ENCODE data around the gene RALGPS1.

Gene RALGPS1

DNA sequence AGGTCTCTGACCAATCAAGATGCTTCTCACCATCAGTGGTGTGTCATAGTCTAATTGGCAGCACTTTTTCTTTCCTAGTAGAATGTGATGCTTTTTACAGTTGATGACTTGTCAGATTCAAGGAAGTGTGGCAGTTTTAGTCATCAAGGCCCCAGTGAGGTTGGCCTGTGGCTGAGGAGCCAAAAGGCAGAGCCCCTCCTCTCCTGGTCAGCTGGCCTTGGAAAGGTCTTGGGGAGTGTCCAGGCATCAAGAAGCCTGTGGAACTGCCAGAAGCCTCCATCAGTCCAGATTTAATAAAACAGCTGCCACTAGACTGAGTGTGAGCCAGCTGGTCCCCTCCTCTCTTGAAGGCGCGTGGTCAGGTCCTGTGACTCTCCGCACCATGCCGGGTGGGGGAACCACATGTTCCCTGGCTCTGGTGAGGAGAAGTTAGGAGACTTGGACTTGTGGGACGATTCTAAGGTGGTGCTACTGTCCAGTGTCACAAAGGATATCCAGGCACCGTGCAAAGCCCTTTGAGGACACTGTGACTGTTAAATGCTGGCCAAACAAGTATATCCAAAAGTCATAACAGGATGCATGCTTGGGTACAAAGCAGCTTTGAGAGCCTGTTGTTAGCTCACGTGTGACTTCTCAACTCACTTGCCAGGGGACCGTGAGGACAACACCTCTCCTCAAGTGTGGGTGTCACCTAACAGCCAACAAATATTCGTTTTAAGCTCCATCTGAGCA is 213.9 kb downstream of the RALGPS1 start:
- no peak for ATAC-seq
- Mint-ChIP-seq H3K27me3 (peaks cover 9% of the 10 kb centered on the region), H3K4me3 (no peak overlapping the region), H3K9me3 (no peaks in the 10 kb centered on the region), H3K36me3 (ENCODE audit: low read depth) (no peaks in the 10 kb centered on the region), H3K4me1 (no peaks in the 10 kb centered on the region), H3K27ac (no peak overlapping the region)
- no peak for DNase-seq

DNA sequence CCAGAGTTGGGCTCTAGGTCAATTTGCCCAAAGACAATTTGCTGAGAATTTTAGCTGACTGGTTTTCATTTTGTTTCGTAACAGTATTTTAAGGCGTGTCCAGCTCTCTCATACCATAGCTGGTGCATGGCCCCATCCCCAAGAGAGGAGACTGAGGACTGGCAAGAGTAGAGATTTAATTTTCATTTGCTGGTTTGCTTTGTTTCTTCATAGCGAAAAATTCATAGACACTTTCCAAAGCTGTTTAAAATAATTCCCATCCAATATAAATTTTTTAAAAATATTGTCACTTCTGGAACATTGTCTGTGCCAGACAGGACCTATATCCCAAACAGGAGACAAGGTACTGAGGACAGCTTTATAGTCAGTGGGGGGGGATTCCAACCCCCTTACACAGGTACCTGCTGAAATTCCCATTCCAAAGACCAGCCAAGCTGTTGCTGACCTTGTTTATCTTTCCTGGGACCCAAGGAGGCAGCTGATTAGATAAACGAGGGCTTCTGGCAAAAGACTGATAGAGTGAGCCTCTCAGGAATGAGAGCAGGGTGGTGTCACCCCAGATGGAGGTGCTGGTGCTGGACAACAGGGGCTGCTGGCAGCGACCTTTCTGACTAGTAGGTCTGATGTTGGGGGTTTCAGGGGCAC is 214.6 kb downstream of the RALGPS1 start:
- Mint-ChIP-seq H3K9me3 (no peaks in the 10 kb centered on the region), H3K27ac (no peak overlapping the region), H3K4me1 (no peaks in the 10 kb centered on the region), H3K4me3 (no peak overlapping the region), H3K36me3 (ENCODE audit: low read depth) (no peaks in the 10 kb centered on the region), H3K27me3 (peaks cover 5% of the 10 kb centered on the region)
- DNase-seq = no peak
- ATAC-seq = no peak

DNA sequence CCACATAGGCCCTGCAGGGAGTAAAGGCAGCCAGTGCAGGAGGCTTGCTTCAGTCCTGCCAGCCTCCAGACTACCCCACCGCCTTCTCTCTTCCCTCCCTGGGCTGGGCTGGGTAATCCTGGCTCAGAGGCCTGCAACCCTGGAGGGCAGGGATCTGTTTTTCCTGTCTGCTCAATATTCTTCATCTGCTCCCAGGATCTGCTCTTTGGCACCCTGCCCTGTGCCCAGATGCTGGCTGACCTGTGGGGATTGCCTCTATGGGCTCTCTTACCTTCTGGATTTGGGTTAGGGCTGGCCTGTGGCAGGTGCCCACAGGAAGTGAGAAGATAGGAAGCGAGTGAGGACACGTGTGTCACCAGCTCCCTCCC is 215.1 kb downstream of the RALGPS1 start:
- no peak for ATAC-seq
- H3K4me3 Mint-ChIP-seq = no peak overlapping the region

DNA sequence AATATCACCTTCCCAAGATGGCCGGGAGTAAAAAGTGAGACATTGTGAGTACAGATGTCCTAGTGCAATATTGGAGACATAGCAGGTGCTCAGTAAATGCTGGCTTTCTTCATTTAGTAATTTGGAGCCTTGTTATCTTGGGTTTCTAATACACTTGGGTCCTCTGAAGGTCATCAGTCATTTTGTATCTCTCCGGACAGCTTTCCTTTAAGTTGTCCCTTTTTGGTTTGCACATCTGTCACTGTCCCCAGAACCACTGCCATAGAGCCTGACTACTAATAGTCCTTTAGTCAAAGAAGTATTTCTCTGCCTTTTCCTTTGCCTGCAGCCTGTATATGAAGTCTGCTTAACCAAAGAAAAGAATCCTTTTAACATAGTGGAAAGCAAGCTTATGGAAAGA is 215.7 kb downstream of the RALGPS1 start:
- Mint-ChIP-seq H3K4me3 (no peak overlapping the region), H3K27me3 (peaks cover 5% of the 10 kb centered on the region), H3K9me3 (no peaks in the 10 kb centered on the region), H3K36me3 (ENCODE audit: low read depth) (no peaks in the 10 kb centered on the region), H3K27ac (no peak overlapping the region), H3K4me1 (no peaks in the 10 kb centered on the region)
- DNase-seq (no peak), ATAC-seq (no peak)

More for the DNA sequence above, 215.1 kb downstream of the RALGPS1 start:
- H3K27me3 Mint-ChIP-seq = peaks cover 5% of the 10 kb centered on the region
- H3K4me1 Mint-ChIP-seq = no peaks in the 10 kb centered on the region
- H3K27ac Mint-ChIP-seq = no peak overlapping the region
- no peaks in the 10 kb centered on the region for H3K9me3 Mint-ChIP-seq
- no peak for DNase-seq
- no peaks in the 10 kb centered on the region for H3K36me3 Mint-ChIP-seq (ENCODE audit: low read depth)

DNA sequence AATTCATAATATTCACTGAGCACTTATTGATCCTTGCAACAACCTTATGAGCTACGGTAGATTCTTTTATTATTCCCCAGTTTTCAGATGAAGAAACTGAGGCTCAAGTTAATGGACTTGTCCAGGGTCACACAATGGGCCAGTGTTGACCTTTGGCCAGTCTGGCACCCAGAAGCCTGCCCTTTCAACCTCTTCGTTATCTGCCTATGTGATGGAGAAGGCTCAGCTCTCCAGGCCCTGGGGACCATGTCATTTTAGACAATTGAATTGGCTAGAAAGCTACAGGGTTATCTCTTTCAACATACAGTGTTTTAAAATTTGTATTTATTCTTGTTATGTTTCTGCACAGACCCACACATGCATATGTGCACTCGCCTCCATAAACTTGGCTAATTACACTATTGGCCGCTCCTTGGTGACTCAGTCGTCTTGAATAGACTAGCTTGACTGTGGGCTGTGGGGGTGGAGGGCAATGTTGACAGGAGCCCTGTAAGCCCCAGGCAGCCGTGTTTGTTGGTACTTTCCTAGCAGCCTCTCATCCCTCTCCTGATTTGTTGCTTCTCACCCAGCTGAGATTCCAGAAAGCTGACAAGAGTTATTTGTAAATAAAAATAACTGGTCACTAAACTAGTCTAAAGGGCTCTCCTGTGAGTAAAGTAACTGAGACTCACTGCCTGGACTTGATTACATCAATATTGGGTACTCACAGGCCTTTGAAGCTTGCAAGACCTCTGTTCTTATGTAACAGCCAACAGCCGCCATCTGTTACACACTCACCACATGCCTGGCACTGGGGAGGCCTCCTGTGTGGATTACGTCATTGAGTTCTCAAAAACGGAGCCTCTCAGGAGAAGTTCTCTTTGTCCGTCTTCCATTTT is 216.3 kb downstream of the RALGPS1 start:
- Mint-ChIP-seq H3K36me3 (ENCODE audit: low read depth) (no peaks in the 10 kb centered on the region), H3K4me1 (no peaks in the 10 kb centered on the region), H3K4me3 (no peak overlapping the region), H3K27ac (no peak overlapping the region), H3K9me3 (no peaks in the 10 kb centered on the region), H3K27me3 (peaks cover 5% of the 10 kb centered on the region)
- ATAC-seq = no peak
- no peak for DNase-seq

DNA sequence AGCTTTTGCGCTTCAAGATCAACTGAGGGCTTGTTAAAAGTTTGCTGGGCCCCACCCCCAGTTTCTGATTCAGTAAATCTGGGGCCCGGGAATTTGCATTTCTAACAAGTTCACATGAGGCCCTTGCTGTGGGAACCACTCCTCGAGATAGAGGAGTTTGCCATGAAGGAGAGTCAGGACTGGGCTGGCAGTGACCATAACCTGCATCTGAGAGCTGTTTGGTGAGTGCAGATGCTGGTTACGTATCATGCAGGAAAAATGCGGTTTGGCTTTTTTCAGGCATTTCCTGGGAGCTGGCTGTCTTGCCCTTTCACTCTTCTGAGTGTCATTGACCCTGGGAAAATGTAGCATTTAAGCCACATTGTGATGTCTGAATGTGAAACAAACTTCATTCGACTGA is 217.3 kb downstream of the RALGPS1 start:
- no peak for DNase-seq
- no peak for ATAC-seq
- Mint-ChIP-seq H3K4me3 (no peak overlapping the region), H3K36me3 (ENCODE audit: low read depth) (no peaks in the 10 kb centered on the region), H3K9me3 (no peaks in the 10 kb centered on the region), H3K27me3 (peaks cover 2% of the 10 kb centered on the region), H3K27ac (no peak overlapping the region), H3K4me1 (no peaks in the 10 kb centered on the region)

DNA sequence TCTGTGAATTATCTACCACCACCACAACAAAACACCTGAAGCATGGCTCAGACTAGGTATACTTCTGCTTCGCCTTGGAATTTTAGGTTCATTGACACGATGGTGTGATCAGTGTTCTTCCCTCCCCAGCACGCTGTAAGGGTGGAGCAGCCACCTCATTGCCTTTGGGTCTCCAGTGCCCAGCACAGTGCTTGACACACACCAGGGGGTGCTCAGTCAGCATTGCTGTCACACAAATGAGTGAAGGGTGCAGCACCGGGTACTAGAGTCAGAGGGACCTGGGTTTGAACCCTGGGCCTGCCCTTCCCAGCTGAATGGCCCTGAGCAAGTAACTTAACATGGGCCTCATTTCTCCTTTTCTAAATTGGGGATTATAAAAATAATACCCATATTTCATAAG is 217.8 kb downstream of the RALGPS1 start:
- H3K36me3 Mint-ChIP-seq (ENCODE audit: low read depth) = no peaks in the 10 kb centered on the region
- no peaks in the 10 kb centered on the region for H3K4me1 Mint-ChIP-seq
- H3K4me3 Mint-ChIP-seq = no peak overlapping the region
- ATAC-seq = no peak
- no peak overlapping the region for H3K27ac Mint-ChIP-seq
- peaks cover under 1% of the 10 kb centered on the region for H3K27me3 Mint-ChIP-seq
- DNase-seq = no peak
- H3K9me3 Mint-ChIP-seq = no peaks in the 10 kb centered on the region

DNA sequence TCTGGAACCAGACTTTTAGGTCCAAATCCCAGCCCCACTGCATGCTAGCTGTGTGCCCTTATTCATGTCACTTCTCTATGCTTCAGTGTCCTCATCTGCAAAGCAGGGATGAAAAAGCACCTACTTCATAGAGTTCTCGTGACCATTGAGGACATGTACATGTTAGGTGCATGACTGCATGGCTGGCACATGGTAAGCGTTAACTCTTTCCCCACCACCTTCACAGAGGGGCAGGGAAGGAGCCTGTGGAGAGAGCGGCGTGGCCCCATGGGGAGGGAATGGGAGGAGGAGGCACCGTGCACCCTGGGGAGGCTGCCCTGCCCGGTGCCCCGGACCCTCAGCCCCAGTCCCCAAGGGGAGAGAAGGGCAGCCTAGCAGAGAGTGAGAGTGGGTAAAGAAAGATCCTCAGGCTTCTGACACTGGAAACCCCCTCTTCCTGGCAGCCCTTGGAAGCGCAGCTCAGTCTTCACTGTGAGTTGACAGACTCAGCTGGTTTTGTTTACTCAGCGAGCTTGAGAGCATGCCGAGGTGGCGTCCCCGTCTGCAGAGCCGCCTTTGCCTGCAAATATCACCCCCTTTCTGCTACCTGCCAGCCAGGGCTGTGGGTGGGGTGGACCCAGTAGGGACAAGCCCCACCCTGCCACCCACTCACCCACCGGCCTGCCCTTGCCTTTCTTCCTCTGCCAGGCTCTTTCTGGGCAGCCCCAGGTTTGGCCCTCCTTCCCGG is 218.5 kb downstream of the RALGPS1 start:
- ATAC-seq (no peak), DNase-seq (no peak)
- no peaks in the 10 kb centered on the region for H3K9me3 Mint-ChIP-seq
- H3K27ac Mint-ChIP-seq = no peak overlapping the region
- no peaks in the 10 kb centered on the region for H3K36me3 Mint-ChIP-seq (ENCODE audit: low read depth)
- H3K4me3 Mint-ChIP-seq = no peak overlapping the region
- H3K4me1 Mint-ChIP-seq = no peaks in the 10 kb centered on the region
- no peaks in the 10 kb centered on the region for H3K27me3 Mint-ChIP-seq

DNA sequence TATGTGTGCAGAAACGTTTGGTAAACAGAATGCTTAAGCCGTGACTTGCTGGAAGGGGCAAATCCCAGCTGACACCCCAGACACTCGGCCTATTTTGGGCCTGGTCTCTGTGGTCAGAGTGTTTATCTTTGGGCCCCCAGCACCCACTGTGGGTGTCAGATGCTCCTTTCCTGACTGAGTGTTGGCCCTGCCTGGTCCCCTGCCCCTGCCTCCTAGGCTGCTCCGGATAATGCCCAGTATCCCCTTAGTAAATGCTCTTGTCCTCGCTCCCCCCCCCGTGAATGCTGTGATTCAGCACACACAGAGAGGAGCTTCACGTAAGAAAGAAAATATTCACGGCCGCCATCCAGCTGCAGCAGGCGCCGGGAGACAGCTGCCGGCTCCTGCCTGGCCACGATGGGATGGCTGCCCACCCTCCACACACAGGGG is 219.2 kb downstream of the RALGPS1 start:
- Mint-ChIP-seq H3K9me3 (no peaks in the 10 kb centered on the region), H3K27me3 (no peaks in the 10 kb centered on the region), H3K27ac (no peak overlapping the region), H3K4me3 (no peak overlapping the region), H3K36me3 (ENCODE audit: low read depth) (no peaks in the 10 kb centered on the region), H3K4me1 (no peaks in the 10 kb centered on the region)
- DNase-seq = no peak
- no peak for ATAC-seq

DNA sequence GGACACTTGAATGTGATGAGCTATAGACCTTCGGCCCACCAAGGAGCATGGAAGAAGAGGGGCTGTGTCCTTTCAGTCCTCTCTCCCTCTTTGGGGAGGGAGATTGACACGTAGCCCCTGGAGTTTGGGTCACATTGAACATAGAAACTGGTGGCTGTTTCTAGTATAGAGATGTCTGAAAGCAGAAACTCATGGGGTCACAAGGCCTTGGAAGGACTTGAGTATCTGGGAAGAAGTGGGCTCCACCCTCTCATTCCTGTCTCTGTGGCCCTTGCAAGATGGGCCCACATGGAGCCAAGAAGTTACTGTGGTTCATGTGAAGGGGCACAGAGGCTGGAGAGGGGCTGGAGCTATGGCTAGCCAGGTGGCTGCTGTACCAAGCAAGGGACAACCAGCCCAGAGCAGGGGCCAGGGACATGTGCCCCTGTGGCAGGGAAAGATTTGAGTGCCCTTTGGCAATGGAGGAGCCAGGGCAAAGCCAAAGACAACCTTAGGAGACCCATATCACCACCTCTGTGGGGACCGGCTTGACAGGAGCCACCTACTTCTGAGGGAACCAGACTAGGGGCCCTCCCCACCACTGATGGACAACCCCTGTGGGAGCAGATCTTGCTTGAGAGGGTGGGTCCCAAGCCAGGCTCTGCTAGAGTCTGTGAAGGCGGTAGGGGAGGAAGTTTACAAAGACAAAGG is 220.6 kb downstream of the RALGPS1 start:
- no peaks in the 10 kb centered on the region for H3K27me3 Mint-ChIP-seq
- H3K27ac Mint-ChIP-seq = no peak overlapping the region
- H3K9me3 Mint-ChIP-seq = no peaks in the 10 kb centered on the region
- DNase-seq (no peak), ATAC-seq (no peak)
- H3K4me3 Mint-ChIP-seq = no peak overlapping the region
- no peaks in the 10 kb centered on the region for H3K36me3 Mint-ChIP-seq (ENCODE audit: low read depth)
- H3K4me1 Mint-ChIP-seq = no peaks in the 10 kb centered on the region

DNA sequence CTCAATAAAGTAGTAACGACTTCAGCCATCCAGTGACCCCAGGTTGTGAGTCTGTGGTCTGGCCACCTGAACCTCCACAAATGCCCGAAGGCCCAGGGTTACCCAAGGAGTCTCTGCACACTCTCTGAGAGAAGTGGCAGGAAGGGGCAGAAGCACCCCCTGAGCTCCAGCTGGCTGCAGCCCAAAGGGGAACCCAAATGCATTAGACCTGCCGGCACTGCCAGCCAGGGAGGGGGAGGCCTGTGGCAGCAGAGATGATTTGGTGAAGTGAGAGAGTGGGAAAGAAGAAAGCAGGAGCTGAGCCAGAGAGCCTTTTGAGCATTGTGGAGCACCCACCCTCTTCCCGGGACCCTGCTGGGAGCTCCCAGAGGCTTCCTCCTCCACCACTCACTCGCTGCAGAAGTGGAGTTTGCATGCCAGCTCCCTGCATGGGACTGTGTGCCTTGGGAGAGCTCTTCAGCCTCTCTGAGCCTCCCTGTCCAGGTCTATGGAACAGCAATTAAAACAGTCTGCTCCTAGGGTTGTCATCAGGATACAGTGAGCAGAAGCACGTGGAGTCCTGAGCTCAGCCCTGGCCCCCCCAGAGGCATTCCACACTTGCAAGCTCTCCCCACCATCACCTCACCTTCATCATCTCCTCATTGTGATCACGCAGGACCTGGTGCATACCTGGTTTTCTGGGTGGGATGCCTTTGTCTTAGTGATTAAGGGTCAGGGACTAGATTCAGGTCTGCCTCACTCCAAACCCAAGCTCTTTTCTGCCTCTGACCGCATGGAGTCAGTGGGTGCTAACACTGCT is 221.7 kb downstream of the RALGPS1 start:
- ATAC-seq (no peak), DNase-seq (no peak)
- H3K4me1 Mint-ChIP-seq = no peaks in the 10 kb centered on the region
- H3K4me3 Mint-ChIP-seq = no peak overlapping the region
- no peaks in the 10 kb centered on the region for H3K36me3 Mint-ChIP-seq (ENCODE audit: low read depth)
- H3K27ac Mint-ChIP-seq = no peak overlapping the region
- H3K27me3 Mint-ChIP-seq = no peaks in the 10 kb centered on the region
- no peaks in the 10 kb centered on the region for H3K9me3 Mint-ChIP-seq

DNA sequence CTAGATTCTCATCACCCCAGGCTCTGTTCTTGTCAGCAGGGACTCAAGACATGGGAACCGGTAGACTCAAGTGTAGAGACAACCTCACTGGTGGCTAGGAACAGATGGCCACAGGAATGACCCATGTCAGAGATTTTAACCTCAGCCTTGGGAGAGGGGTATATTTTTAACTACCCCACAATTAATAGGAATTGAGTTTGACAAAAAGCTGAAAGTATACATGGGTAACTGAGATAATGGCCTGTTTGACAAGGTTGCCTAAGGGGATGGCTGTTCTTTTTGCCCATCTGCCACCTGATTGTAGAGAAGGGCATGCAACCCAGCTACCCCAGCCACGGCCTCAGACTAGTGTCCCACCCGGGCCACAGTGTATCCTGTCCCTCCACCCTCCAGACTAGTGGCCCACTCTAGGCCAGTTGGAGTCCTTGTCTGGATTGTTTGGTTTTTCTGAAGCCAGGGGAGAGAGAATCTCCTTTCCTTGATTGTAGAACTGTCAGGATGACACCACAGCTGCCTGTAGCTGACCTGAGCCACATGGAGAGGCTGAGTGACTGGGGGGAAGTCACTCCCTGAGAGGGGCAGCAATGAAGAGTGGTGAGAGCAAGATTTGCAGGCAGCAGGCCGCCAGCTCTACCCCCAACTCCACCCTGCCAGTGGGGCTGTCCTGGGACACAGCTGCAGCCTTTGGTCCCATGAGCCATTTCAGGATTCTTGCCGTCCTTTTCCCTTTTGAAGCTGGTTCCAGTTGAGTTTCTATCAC is 222.5 kb downstream of the RALGPS1 start:
- H3K27me3 Mint-ChIP-seq = no peaks in the 10 kb centered on the region
- H3K4me1 Mint-ChIP-seq = no peaks in the 10 kb centered on the region
- no peak overlapping the region for H3K4me3 Mint-ChIP-seq
- H3K9me3 Mint-ChIP-seq = no peaks in the 10 kb centered on the region
- H3K27ac Mint-ChIP-seq = no peak overlapping the region
- DNase-seq (no peak), ATAC-seq (no peak)
- no peaks in the 10 kb centered on the region for H3K36me3 Mint-ChIP-seq (ENCODE audit: low read depth)

All from activated naive CD8-positive, alpha-beta T cell treated with anti-CD3 and anti-CD28 coated beads, Interleukin-2, amount 50 U/mL, for 24 hours (primary cell).